WTC11 (cell line): ENCODE data around the gene MARK2.

Experiments used
- CTCF ChIP-seq: fragments of 200-600 bp; IDR thresholded peaks from 2 replicates; pipeline ENCODE4 v1.8.0; 2022; ENCODE audit warnings: antibody characterized with exemption
- E2F1 ChIP-seq: sonication (generic); formaldehyde crosslinking; IDR thresholded peaks from 2 replicates; pipeline ENCODE4 v1.8.0; 2022; ENCODE audit warnings: mild to moderate bottlenecking, missing genetic modification reagents

GRCh38 chr11:63832336-63832735 lies 6.6 kb upstream of the MARK2 start:
- TF ChIP-seq CTCF (no peak), E2F1 (no peak)
